Forelimb muscle (tissue), 1 donor: ENCODE measurements around the gene RCAN1. TPM values are rescaled to one million over a fixed set of nuclear protein-coding genes. Genes with fewer than 3 reads are reported as not detected.
A peak's percentile ranks its signal among the peaks of the same experiment; 100 is the strongest.

ENCODE experiments used
- DNase-seq: peaks from one replicate; pipeline ENCODE4 v3.0.0-alpha.2; 2013; ENCODE audit warnings: low read depth
- polyA plus RNA-seq: library from polyadenylated mRNA; unstranded; fragments of 120-200 nt; gene quantifications from one replicate; pipeline ENCODE4 v1.2.1, GENCODE V29; 2013; ENCODE audit not compliant: insufficient read length

RCAN1 gene
- polyA plus RNA-seq, 1 donor, result 16.3 TPM

GRCh38 chr21:34544032-34544496, 70.8 kb downstream of the RCAN1 start:
- no peak for DNase-seq

- no peak for DNase-seq
Measured at GRCh38 chr21:34543017-34543416, 71.9 kb downstream of the RCAN1 start.

GRCh38 chr21:34540206-34540605, 74.7 kb downstream of the RCAN1 start:
- no peak for DNase-seq

GRCh38 chr21:34537838-34538237, 77.1 kb downstream of the RCAN1 start:
- no peak for DNase-seq

- no peak for DNase-seq
Measured at GRCh38 chr21:34536820-34537219, 78.1 kb downstream of the RCAN1 start.

GRCh38 chr21:34536311-34536710, 78.6 kb downstream of the RCAN1 start:
- no peak for DNase-seq

GRCh38 chr21:34535886-34536285, 79.0 kb downstream of the RCAN1 start:
- no peak for DNase-seq

- DNase-seq, result no peak
Measured at GRCh38 chr21:34534522-34534921, 80.4 kb downstream of the RCAN1 start.

GRCh38 chr21:34533938-34534337, 81.0 kb downstream of the RCAN1 start:
- DNase-seq, result no peak

GRCh38 chr21:34531399-34531798, 83.5 kb downstream of the RCAN1 start:
- DNase-seq, result no peak

- DNase-seq, result no peak
Measured at GRCh38 chr21:34530261-34530660, 84.7 kb downstream of the RCAN1 start.

- no peak for DNase-seq
Measured at GRCh38 chr21:34528131-34528561, 86.8 kb downstream of the RCAN1 start.

GRCh38 chr21:34526618-34527290, 88.2 kb downstream of the RCAN1 start:
- DNase-seq, result peak; percentile 95

- no peak for DNase-seq
Measured at GRCh38 chr21:34526241-34526617, 88.7 kb downstream of the RCAN1 start.

- no peak for DNase-seq
Measured at GRCh38 chr21:34524646-34525601, 90.0 kb downstream of the RCAN1 start.

- DNase-seq, result no peak
Measured at GRCh38 chr21:34523019-34523555, 91.8 kb downstream of the RCAN1 start.

GRCh38 chr21:34522284-34522683, 92.6 kb downstream of the RCAN1 start:
- DNase-seq, result no peak

- DNase-seq, result no peak
Measured at GRCh38 chr21:34521561-34521960, 93.4 kb downstream of the RCAN1 start.

GRCh38 chr21:34520764-34521508, 94.0 kb downstream of the RCAN1 start:
- no peak for DNase-seq

- no peak for DNase-seq
Measured at GRCh38 chr21:34520281-34520680, 94.6 kb downstream of the RCAN1 start.

GRCh38 chr21:34519694-34520093, 95.2 kb downstream of the RCAN1 start:
- DNase-seq, result no peak

- no peak for DNase-seq
Measured at GRCh38 chr21:34519016-34519415, 95.9 kb downstream of the RCAN1 start.
